ENCODE measurements around the gene PLEKHJ1. TPM values are rescaled to one million over a fixed set of nuclear protein-coding genes. Genes with fewer than 3 reads are reported as not detected.

Gene PLEKHJ1
- total RNA-seq, 1 donor from 2014 or later, result 78.3 TPM

- H3K4me1 Mint-ChIP-seq (ENCODE audit: low read depth, unreplicated experiment), result peaks cover 8% of the 10 kb centered on the region
- no peak overlapping the region for H2AFZ ChIP-seq (ENCODE audit: low read depth, low read length)
- no peak overlapping the region for H3K27ac ChIP-seq (ENCODE audit: low read depth, low read length)
- H3K79me2 ChIP-seq (ENCODE audit: insufficient read depth, low read length), result peaks cover 84% of the 10 kb centered on the region
- H3K27ac Mint-ChIP-seq (ENCODE audit: unreplicated experiment), result no peak overlapping the region
- no peak overlapping the region for H3K9ac ChIP-seq (ENCODE audit: low read length)
- peaks cover 11% of the 10 kb centered on the region for H3K36me3 Mint-ChIP-seq (ENCODE audit: low read depth, unreplicated experiment)
- H3K4me1 ChIP-seq (ENCODE audit: insufficient read depth, low read length), result peaks cover 8% of the 10 kb centered on the region
- no peak overlapping the region for H3K4me3 ChIP-seq (ENCODE audit: insufficient read depth, low read depth, low read length)
- H3K27me3 ChIP-seq (ENCODE audit: insufficient read depth, low read length), result no peaks in the 10 kb centered on the region
- H3K4me2 ChIP-seq (ENCODE audit: low read length), result no peak overlapping the region
- no peaks in the 10 kb centered on the region for H3K27me3 Mint-ChIP-seq (ENCODE audit: low read depth, unreplicated experiment)
- H3K4me3 Mint-ChIP-seq (ENCODE audit: unreplicated experiment), result no peak overlapping the region
- no peak for FAIRE-seq
- H3K9me3 ChIP-seq (ENCODE audit: insufficient read depth, low read depth, low read length), result no peaks in the 10 kb centered on the region
- H3K36me3 ChIP-seq (ENCODE audit: insufficient read depth, low read length), result peaks cover 9% of the 10 kb centered on the region
- no peaks in the 10 kb centered on the region for H3K9me3 Mint-ChIP-seq (ENCODE audit: unreplicated experiment)
- H4K20me1 ChIP-seq (ENCODE audit: insufficient read depth, low read length), result peaks cover 61% of the 10 kb centered on the region
- no peak for DNase-seq (ENCODE audit: low read depth)
- no peak for TF ChIP-seq CTCF (IDR thresholded peaks at IDR 0.05; ENCODE audit: insufficient read depth, low read depth, low read length)
- TF ChIP-seq EZH2 (IDR thresholded peaks at IDR 0.05; ENCODE audit: insufficient read depth, low read length), result no peak
These were observed 44.4 kb downstream of the PLEKHJ1 start for GRCh38 chr19:2191456-2192310.

GRCh38 chr19:2190848-2191455 is 45.2 kb downstream of the PLEKHJ1 start:
- peaks cover 11% of the 10 kb centered on the region for H3K36me3 Mint-ChIP-seq (ENCODE audit: low read depth, unreplicated experiment)
- no peak overlapping the region for H3K4me3 ChIP-seq (ENCODE audit: insufficient read depth, low read depth, low read length)
- FAIRE-seq (no peak), DNase-seq (ENCODE audit: low read depth) (no peak)
- TF ChIP-seq EZH2 (IDR thresholded peaks at IDR 0.05; ENCODE audit: insufficient read depth, low read length), result no peak
- TF ChIP-seq CTCF (IDR thresholded peaks at IDR 0.05; ENCODE audit: insufficient read depth, low read depth, low read length), result no peak
- no peaks in the 10 kb centered on the region for H3K9me3 ChIP-seq (ENCODE audit: insufficient read depth, low read depth, low read length)
- H3K79me2 ChIP-seq (ENCODE audit: insufficient read depth, low read length), result peaks cover 77% of the 10 kb centered on the region
- peaks cover 9% of the 10 kb centered on the region for H3K36me3 ChIP-seq (ENCODE audit: insufficient read depth, low read length)
- H3K4me2 ChIP-seq (ENCODE audit: low read length), result no peak overlapping the region
- H3K4me1 Mint-ChIP-seq (ENCODE audit: low read depth, unreplicated experiment), result peaks cover 15% of the 10 kb centered on the region
- no peak overlapping the region for H3K4me3 Mint-ChIP-seq (ENCODE audit: unreplicated experiment)
- no peak overlapping the region for H3K27ac Mint-ChIP-seq (ENCODE audit: unreplicated experiment)
- H3K9ac ChIP-seq (ENCODE audit: low read length), result no peak overlapping the region
- no peak overlapping the region for H3K27ac ChIP-seq (ENCODE audit: low read depth, low read length)
- no peaks in the 10 kb centered on the region for H3K9me3 Mint-ChIP-seq (ENCODE audit: unreplicated experiment)
- H3K27me3 ChIP-seq (ENCODE audit: insufficient read depth, low read length), result no peaks in the 10 kb centered on the region
- no peaks in the 10 kb centered on the region for H3K27me3 Mint-ChIP-seq (ENCODE audit: low read depth, unreplicated experiment)
- H2AFZ ChIP-seq (ENCODE audit: low read depth, low read length), result no peak overlapping the region
- H4K20me1 ChIP-seq (ENCODE audit: insufficient read depth, low read length), result peaks cover 61% of the 10 kb centered on the region
- H3K4me1 ChIP-seq (ENCODE audit: insufficient read depth, low read length), result peaks cover 15% of the 10 kb centered on the region

Data from astrocyte (in vitro differentiated cells and primary cell).